KOPT-K1 (cell line): ENCODE results near the gene TEX35.

Experiments
- H3K27ac ChIP-seq: fragments of 200-600 bp; sonication (generic); 2 replicates; pipeline ENCODE4 v1.5.1; 2016; ENCODE audit warnings: antibody characterized with exemption, mild to moderate bottlenecking, low read depth, low read length; ENCODE audit not compliant: poor library complexity, severe bottlenecking
- H3K36me3 ChIP-seq: fragments of 200-600 bp; sonication (generic); 2 replicates; pipeline ENCODE4 v1.5.1; 2017; ENCODE audit warnings: antibody characterized with exemption, mild to moderate bottlenecking, low read length, moderate library complexity; ENCODE audit not compliant: insufficient read depth
- H3K9me3 ChIP-seq: fragments of 200-600 bp; sonication (generic); 2 replicates; pipeline ENCODE4 v1.5.1; 2017; ENCODE audit warnings: antibody characterized with exemption, low read length, mild to moderate bottlenecking; ENCODE audit not compliant: insufficient read depth, poor library complexity, severe bottlenecking

Gene TEX35

GRCh38 chr1:178521241-178521640 lies 8.3 kb downstream of the TEX35 start:
- no peaks in the 10 kb centered on the region for H3K9me3 ChIP-seq
- no peaks in the 10 kb centered on the region for H3K36me3 ChIP-seq
- no peak overlapping the region for H3K27ac ChIP-seq

GRCh38 chr1:178527117-178527516 lies 14.2 kb downstream of the TEX35 start:
- no peak overlapping the region for H3K27ac ChIP-seq
- H3K9me3 ChIP-seq = no peaks in the 10 kb centered on the region
- no peaks in the 10 kb centered on the region for H3K36me3 ChIP-seq

- Histone ChIP-seq H3K27ac (no peak overlapping the region), H3K36me3 (no peaks in the 10 kb centered on the region), H3K9me3 (no peaks in the 10 kb centered on the region)
These were observed 15.5 kb downstream of the TEX35 start for GRCh38 chr1:178528228-178528952.

- no peaks in the 10 kb centered on the region for H3K9me3 ChIP-seq
- H3K27ac ChIP-seq = no peak overlapping the region
- H3K36me3 ChIP-seq = no peaks in the 10 kb centered on the region
These were observed 16.0 kb downstream of the TEX35 start for GRCh38 chr1:178528953-178529335.

- no peaks in the 10 kb centered on the region for H3K36me3 ChIP-seq
- no peak overlapping the region for H3K27ac ChIP-seq
- no peaks in the 10 kb centered on the region for H3K9me3 ChIP-seq
These were observed 16.6 kb downstream of the TEX35 start for GRCh38 chr1:178529364-178530036.

GRCh38 chr1:178530037-178530402 lies 17.1 kb downstream of the TEX35 start:
- Histone ChIP-seq H3K36me3 (no peaks in the 10 kb centered on the region), H3K9me3 (no peaks in the 10 kb centered on the region), H3K27ac (no peak overlapping the region)

- Histone ChIP-seq H3K9me3 (no peaks in the 10 kb centered on the region), H3K36me3 (no peaks in the 10 kb centered on the region), H3K27ac (no peak overlapping the region)
These were observed 17.6 kb downstream of the TEX35 start for GRCh38 chr1:178530502-178530901.

GRCh38 chr1:178531887-178532286 lies 19.0 kb downstream of the TEX35 start:
- Histone ChIP-seq H3K27ac (no peak overlapping the region), H3K9me3 (no peaks in the 10 kb centered on the region), H3K36me3 (no peaks in the 10 kb centered on the region)

- H3K27ac ChIP-seq = no peak overlapping the region
- H3K9me3 ChIP-seq = no peaks in the 10 kb centered on the region
These were observed 19.5 kb downstream of the TEX35 start for GRCh38 chr1:178532392-178532791.

GRCh38 chr1:178533121-178533946 lies 20.4 kb downstream of the TEX35 start:
- H3K9me3 ChIP-seq = no peaks in the 10 kb centered on the region
- H3K27ac ChIP-seq = no peak overlapping the region
- H3K36me3 ChIP-seq = no peaks in the 10 kb centered on the region

More at GRCh38 chr1:178532392-178532791, 19.5 kb downstream of the TEX35 start:
- no peaks in the 10 kb centered on the region for H3K36me3 ChIP-seq

GRCh38 chr1:178534137-178534868 lies 21.4 kb downstream of the TEX35 start:
- Histone ChIP-seq H3K9me3 (no peaks in the 10 kb centered on the region), H3K36me3 (no peaks in the 10 kb centered on the region), H3K27ac (no peak overlapping the region)

GRCh38 chr1:178536329-178536728 lies 23.4 kb downstream of the TEX35 start:
- Histone ChIP-seq H3K27ac (no peak overlapping the region), H3K36me3 (no peaks in the 10 kb centered on the region), H3K9me3 (no peaks in the 10 kb centered on the region)

GRCh38 chr1:178536844-178537371 lies 24.0 kb downstream of the TEX35 start:
- Histone ChIP-seq H3K9me3 (no peaks in the 10 kb centered on the region), H3K27ac (no peak overlapping the region), H3K36me3 (no peaks in the 10 kb centered on the region)

- Histone ChIP-seq H3K9me3 (no peaks in the 10 kb centered on the region), H3K36me3 (no peaks in the 10 kb centered on the region), H3K27ac (no peak overlapping the region)
These were observed 24.6 kb downstream of the TEX35 start for GRCh38 chr1:178537382-178538090.
